GDM1 (cell line): ENCODE measurements around the gene TNIK.

Source experiments
- DNase-seq: peaks from one replicate; lab custom pipeline; 2025; lab: John Stamatoyannopoulos, UW

The TNIK gene

DNA sequence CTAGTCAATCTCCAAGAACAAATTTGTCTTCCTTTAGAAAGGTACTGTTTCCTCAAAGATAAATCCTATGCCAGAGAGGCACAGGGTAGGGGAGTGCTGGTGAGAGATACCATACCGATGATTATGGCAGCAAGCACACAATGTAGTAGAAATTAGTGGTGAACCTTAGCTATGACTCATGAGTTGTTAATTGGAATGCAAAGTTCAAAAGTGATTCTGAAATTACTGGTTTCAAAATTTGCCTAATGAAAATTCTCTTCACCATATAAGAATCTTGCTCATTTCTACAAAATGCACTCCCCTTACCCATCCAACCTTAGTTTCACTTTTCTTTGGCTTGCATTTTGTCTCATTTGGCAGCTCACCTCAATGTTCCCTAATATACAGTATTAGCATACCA, 294.2 kb downstream of the TNIK start:
- DNase-seq = no peak

DNA sequence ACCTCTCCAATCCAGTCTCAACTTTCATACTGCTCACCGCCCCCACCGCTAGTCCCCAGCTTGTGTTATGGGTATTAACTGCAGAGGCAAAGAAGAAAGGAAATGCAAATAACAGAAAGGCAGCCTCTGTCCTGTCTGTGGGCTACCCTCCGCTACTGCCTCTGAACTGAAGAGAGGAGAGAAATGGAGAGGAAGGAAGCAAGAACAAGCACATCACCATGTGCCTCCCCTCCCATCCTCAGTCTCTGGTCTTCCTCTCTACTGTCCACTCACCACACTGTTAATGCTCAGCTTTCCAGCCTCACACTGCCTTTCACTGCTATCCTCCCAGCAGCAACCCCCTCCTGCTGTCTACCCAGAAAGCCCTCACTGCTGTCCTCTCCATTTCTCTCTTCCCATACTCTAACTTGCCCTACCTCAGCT, 294.7 kb downstream of the TNIK start:
- no peak for DNase-seq

DNA sequence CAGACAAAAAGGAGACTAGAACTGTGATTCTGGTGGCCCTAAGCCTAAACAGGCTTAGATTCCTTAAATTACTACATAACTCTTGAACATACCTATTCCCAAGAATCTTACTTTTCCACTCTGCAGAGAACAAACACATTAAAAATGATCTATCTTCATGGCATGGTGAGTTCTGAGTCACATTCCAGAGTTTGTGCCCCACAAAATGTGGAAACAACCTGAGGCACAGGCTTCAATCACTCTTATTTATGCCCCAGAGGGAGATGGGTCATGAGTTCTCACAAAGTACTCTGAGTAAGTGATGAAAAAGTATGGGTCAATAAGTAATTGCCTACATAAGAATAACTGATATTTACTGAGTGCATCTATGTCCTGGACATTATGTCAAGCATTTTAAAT, 296.1 kb downstream of the TNIK start:
- DNase-seq = no peak

DNA sequence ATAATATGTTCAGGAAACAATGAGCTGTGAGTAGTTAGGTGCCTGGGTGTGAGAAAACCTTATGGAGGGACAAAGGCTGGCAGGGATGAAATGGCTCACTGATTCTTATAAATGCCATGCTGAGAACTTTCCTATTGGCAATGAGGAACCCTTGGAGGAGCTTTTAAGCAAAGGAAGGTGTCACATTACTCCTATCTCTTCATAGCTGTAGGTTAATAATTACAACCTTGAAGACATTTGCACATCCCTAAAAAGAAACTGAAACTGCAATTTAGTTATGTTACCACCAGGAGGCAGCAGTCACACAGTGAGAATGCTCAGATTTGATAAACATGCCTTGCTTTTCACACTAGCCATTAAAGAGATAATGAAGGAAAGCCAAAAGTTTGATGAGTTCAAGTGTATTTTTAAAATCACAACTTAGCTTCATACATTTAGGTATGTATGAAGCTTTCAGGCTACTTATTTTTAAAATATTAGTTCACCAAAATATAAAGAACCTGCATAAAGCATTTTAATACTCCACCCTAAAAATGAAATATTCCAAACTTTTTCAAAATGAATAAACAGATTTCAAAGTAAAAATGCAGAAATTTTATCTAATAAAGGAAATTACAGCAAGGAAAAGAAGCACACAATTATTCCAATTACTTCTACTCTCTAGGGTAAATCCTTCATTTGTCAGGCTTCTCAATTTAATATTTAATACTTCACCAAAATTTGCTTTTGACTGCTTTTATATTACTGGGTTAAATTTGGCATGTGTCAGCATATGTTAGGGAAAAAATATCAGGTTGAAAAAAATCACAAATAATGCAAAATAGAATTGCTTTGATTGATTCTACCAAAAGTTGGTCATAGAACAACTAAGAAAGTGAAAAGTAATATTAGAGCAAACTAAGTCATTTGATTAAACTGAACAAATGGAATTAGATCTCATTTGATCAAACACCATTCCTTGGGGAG, 296.8 kb downstream of the TNIK start:
- DNase-seq = no peak

DNA sequence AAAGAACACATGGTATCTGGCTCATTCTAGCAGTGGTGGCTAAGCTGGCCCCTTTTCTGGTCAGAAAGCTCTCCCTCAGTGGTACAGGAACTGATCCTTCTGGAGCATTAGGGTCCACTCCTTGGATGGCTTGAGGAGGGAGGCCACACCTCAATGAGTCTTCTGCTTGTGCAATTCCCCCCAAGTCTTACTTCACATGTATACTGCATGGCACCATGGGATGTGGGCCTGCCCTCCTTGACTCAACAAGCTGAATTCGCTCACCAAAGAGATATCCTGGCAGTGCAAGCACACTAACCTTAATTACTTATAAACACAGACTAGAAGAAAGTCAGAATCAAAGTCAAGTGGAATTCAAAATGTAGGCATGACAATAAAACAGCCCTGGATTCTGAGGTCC, 299.9 kb downstream of the TNIK start:
- DNase-seq = no peak

DNA sequence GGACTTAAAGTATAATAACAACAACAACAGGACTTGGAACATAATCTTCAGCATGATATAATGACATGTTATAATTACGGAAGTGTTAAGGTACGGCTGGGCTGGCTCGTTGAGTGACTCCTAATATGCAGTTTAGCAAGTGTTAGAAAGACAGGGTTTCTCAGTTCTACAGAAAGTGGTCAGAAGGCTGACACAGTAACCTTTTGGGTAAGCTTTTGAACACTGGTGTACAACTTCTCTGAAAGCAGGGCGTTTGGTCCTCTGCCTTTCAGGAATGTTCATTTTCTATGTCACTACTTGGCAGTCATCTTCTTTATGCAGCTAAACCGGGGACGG, 300.4 kb downstream of the TNIK start:
- DNase-seq = no peak

DNA sequence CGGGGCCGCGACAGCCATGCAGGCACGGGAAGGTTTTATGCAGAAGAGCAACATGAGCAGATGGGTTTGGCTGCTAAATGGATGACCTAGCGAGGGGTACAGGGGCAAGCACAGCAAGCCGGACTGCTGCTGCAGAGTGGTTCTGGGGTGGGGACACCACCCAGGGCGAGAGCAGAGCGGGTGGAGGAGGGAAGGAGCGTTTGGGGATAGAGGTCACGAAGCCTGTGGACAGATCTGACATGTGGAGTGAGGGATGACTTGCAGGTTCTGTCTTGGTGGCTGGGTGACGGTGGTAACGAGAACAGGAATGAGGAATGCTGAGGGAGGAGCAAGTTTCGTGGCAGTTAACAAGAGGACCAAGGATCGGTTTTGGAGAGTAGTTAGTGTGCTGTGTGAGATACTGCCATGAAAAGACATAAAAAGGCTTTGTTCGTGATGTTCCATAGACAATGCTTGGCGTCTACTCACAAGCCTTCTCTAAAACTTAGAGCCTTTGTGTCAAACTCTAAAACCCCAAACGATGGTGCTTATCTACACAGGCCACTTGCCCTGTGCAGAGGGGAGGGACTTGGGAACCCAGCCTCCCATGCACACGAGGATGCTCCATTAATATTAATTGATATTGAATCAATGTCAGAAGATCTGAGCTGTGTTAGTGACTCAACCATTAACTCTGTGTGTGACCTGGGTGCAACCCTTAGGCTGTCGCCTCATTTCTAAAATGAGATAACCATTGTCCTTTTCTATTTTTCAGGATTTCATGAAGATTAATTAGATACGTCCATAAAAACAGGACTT, 301.0 kb downstream of the TNIK start:
- no peak for DNase-seq

DNA sequence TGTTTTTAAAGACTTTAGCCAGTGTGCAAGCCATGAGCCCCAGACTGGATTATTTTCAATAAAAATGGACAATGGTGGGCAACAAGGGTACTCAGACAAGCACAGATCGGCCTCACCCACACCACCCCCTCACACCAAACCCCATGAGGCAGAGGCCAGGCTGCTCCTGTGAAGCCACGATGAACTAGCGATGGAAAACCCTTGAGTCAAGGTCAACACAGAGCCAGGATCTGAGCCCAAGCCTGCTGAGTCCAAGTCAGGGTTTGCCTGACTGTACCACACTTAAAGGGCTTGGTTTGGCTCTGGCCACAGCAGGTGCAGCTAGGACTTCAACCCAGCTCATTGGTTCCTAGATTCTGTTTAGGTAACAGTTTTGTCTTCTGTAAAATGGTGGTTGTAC, 302.2 kb downstream of the TNIK start:
- DNase-seq = no peak

DNA sequence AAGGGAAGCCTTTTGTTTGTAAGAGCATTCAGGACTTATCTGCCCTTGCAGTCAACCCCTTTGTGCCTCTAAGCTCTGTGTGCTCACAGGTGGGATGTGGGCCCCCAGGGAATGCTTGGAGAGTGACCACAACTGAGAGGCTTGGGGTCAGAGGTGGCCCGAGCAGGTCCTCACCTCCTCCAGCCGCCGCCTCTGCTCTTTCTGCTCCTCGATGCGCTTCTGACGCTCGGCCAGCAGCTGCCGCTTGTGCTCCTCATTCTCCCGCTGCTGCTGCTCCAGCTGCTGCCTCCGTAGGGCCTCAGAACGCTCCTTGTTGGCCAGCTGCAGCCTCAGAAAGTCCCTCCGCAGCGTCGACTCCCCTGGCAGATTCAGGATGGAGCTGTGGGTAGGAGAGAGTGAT, 302.9 kb downstream of the TNIK start:
- DNase-seq = no peak

DNA sequence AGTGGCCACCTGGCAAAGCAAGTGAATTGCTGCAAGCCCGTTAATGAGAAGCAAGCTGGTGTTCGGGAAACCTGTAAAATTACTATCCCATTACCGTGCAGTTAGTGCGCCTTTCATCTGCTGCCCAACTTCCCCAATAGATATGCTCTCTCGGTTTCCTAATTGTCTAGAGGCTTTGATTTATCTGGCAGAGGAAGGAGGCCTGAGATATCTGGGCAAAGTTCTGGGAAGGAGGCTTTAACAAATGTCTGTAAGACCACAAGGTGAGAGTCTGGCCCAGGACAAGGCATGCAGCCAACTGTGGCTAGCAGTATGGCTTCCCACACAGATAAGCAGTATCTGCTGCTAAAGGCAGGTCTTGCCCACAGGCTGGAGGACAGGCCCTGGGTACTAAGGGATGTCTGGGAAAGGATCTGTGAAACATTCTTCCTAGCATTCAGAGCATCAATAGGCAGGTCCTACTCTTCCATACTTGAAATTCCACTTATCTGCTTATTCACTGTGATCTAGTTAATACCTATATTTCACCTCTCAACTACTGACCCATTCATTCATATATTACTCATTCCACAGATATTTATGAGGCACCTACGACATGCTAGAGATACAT, 303.7 kb downstream of the TNIK start:
- no peak for DNase-seq

DNA sequence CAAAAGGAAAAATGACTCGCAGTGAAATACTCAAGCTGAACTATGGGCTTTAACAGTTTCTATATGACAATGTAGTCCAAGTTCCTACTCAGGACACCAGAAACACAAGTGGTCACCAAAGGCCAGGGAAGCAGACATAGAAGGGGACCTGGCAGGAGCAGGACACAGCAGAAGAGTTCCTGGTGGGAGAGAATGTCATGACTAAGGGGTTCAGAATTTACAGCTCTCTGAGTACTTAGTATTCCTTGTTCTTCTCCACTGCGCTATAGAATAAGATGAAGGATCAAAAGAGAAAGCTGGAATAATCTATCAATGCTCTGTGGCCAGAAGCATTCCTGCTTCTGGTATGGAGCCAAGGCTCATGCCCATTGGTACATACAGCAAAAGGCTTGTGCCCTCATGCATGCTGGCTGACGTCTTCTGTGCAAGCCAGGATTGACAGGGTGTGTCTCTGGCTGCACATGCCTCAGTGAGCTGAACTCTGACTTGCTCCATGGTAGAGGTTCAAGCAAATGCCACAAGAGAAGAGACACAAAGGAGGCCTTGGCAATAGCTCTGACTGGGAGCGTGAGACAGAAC, 305.0 kb downstream of the TNIK start:
- no peak for DNase-seq

DNA sequence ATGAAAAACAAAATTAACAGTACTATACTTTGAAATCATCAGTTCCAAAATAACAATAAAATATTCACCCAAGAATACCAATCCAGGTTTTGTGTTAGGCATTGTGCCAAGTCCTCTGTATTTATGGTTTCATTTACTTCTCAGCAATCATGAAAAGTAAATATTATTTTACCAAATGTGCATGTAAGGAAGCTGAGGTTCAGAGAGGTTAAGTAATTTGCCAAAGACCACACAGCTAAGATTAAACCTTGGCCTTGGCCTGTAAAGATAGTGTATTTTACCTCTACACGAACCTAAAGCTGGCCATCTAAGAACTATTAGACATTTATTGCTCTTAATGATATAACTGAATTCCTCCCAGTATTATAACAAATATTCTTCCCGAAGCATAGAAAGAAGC, 309.3 kb downstream of the TNIK start:
- no peak for DNase-seq

DNA sequence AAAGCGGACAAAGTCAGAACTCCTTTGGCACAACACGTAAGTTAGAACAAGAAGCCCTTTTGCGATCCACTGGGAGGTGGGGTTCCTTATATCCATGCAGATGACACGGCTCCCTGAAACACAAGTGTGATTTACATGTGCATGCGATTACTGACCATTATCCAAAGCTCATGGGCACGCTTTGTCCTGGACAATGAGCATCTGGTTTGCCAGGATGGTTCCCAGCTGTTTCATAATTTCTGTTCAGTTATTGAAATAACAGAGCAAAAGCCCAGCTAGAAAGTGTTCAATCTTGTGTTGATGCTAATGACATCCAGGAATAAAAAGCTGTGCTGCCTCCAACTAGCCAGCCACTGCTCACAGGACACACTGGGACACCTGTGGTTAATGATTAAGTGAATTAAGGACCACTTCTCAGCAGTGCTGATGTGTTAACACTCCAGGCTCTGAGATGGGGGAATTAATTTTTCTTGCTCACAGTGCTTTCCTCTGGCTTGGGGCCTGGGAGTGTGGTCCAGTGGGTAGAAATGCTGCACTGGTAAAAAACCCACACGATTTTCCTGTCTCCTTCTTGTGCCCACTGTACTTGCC, 310.6 kb downstream of the TNIK start:
- no peak for DNase-seq

DNA sequence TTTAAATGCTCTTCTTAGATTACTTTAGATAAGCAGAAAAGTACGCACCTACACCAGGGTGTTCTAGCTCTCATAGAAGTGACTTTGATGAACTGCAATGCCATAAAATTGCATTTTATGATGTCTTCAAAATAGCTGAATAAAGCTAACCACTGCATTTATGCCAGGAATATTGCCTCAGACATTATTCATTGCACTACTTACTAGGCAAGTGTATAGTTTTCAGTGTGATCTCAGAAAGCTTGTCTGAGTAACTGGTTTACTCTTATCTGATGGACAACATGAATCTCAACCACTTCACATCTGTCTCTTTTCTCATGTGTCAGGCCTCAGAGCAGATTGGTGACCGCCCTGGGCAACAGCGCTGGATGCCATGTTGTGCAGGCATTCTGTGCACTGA, 314.4 kb downstream of the TNIK start:
- no peak for DNase-seq

DNA sequence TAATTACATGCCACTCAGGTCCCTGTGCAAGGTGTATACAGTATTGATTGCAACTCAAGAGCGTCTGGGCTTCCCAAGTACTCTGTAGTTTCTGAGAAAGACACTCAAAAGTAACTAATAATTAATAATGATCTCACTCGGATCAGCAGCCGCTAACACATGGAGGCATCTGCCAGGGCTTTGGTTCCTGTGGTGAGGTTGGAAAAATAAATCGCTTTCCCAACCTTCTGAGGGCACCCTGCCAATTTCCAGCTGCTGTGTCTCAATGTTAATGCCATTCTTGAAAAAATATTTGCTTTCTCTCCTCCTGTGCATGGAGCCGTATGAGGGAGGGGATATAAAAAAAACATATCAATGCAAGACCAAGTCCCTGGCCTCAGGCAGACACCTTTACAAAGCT, 317.2 kb downstream of the TNIK start:
- no peak for DNase-seq

DNA sequence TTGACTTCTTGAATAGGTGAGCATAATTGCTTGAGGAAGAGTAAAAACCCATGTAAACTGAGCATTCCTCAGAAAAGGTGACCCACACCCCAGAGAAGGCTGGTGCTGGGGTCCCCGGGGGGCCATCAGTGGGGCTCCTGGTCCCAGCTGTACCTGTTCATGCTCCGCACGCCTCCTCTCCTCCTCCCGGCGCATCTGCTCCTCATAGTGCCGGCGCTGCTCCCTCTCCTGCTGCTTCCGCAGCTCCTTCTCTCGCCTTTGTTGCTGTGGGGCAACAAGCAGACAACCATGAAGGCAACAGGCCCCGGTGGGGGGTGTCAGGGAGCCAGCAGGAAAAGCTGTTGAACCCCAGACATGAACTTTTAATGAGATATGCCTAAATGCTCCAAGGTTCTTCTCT, 320.0 kb downstream of the TNIK start:
- no peak for DNase-seq

DNA sequence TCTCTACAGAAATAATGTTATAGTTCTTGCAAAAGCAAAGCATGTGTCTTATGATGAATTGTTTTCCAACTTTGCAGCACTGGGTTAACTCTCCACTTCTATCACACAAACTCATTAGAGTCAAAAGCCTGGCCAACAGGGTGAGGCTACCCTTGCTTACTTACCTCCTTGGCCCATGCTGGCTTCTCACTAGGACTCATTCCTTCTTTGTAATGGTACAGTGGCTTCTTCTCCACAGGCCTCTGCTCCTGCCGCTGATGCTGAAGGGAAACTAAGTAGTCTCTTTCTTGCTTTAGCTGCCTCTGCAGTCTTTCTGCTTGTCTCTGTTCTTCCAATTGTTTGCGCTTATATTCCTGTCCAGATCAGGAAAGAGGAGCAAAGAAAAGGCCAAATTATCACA, 322.2 kb downstream of the TNIK start:
- no peak for DNase-seq

DNA sequence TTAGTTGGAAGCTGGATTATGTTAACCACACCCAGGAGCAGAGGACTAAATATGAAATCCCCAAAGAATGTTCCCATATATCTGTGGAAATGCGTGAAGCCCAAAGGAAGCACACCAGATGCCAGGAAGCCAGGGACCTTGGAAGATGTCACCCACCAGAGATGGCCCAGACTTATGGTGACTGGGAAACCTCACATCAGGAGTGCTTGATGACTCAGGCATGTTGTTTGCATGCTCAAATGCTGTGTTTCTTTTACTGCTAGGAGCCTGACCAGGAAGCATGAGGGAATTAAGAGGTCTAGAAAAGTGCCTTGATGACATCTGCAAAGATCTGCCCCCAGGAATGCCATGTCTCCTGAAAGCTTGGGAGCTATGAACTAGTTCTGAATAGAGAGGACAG, 324.7 kb downstream of the TNIK start:
- DNase-seq = no peak

DNA sequence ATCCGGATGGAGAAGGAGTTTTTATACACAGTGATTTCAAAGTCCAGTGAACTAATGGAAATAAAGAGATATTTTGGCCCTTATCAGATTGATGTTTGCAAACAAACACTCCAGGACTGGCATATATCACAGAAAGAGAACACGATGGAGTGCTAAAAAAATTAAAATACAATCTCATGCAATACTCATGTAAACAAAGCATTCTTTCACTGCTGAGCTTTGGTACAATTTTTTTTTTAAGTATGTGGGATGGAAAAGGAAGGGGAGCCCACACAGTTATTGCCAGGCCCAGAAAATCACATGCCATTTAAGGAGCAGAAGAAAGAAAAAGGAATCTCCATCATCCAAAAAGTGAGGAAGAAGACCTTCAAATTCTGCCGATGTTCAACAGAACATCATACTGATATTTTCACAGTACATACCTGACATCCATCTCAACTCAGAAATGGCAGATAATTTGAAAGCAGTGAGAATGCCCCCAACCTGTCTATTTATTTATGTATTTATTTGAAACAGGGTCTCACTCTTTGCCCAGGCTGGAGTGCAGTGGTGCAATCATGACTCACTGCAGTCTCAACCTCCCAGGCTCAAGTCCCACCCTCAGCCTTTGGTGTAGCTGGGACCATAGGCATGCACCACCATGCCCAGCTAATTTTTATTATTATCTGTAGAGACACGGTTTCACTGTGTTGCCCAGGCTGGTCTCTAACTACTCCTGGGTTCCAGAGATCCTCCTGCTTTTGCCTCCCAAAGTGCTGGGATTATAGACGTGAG, 326.2 kb downstream of the TNIK start:
- DNase-seq = no peak

DNA sequence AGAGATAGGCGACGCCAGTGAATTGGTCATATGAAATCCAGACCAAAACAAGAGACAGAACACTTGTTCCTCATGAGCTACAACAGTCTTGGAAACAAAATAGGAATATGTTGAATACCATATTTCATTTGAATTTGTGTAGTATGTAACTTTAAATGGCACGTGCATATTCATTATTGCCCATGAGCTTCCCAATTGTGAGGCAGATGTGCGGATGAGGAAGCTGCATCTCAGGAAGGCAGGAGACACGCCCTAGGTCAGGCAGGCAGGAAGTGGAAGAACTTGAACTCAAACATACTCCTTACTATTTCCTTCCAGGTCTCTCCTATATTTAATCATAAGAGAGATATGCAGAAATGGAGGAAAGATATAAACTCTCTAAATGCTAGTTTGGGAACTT, 326.9 kb downstream of the TNIK start:
- no peak for DNase-seq

DNA sequence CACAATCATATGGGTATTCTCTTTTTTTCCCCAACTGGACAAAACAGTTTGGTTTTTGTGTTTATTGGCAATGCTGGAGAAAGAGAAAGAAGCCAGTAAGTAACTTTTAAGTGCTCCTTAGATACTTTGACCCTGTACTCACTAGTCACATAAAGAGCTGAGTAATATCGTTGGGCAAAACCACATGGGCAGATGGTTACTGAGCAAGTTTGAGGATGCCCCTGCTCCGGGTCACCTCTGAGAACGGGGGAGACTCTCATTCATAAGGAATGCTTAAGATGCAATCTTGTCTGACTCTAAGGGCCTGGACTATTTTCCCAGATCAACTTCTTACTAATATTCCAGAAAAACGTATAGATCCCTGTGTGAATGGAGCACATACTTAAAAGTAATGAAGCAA, 327.3 kb downstream of the TNIK start:
- no peak for DNase-seq
